Left forelimb (tissue), 1 donor: Measurements from ENCODE around the gene CEP112.
"Not testable (repeated sequence)": the region's sequence is repeated elsewhere in the genome, so short reads cannot be mapped to it uniquely, and the experiment has no call there.

ENCODE experiments used
- DNase-seq: peaks from one replicate; pipeline ENCODE4 v3.0.0-alpha.2; 2018; ENCODE audit warnings: low spot score

CEP112 gene

GRCh38 chr17:65886315-65887245 lies 305.4 kb downstream of the CEP112 start:
- DNase-seq, result no peak

GRCh38 chr17:65885541-65886312 lies 306.2 kb downstream of the CEP112 start:
- DNase-seq, result no peak

- DNase-seq, result no peak
These were observed 314.9 kb downstream of the CEP112 start for GRCh38 chr17:65876985-65877384.

GRCh38 chr17:65868881-65869280 lies 323.1 kb downstream of the CEP112 start:
- DNase-seq, result no peak

- no peak for DNase-seq
These were observed 324.9 kb downstream of the CEP112 start for GRCh38 chr17:65867014-65867413.

- no peak for DNase-seq
These were observed 326.1 kb downstream of the CEP112 start for GRCh38 chr17:65865715-65866425.

GRCh38 chr17:65864394-65864793 lies 327.5 kb downstream of the CEP112 start:
- DNase-seq, result no peak

GRCh38 chr17:65857718-65858117 lies 334.2 kb downstream of the CEP112 start:
- DNase-seq, result no peak

- no peak for DNase-seq
These were observed 335.1 kb downstream of the CEP112 start for GRCh38 chr17:65856865-65857264.

- DNase-seq, result no peak
These were observed 336.3 kb downstream of the CEP112 start for GRCh38 chr17:65855675-65856074.

- no peak for DNase-seq
These were observed 336.7 kb downstream of the CEP112 start for GRCh38 chr17:65855245-65855644.

- DNase-seq, result no peak
These were observed 338.1 kb downstream of the CEP112 start for GRCh38 chr17:65853816-65854215.

- no peak for DNase-seq
These were observed 339.0 kb downstream of the CEP112 start for GRCh38 chr17:65852911-65853310.

- no peak for DNase-seq
These were observed 339.8 kb downstream of the CEP112 start for GRCh38 chr17:65851965-65852736.

- no peak for DNase-seq
These were observed 341.4 kb downstream of the CEP112 start for GRCh38 chr17:65850486-65850885.

GRCh38 chr17:65848751-65849150 lies 343.2 kb downstream of the CEP112 start:
- DNase-seq, result no peak

GRCh38 chr17:65841089-65841488 lies 350.8 kb downstream of the CEP112 start:
- no peak for DNase-seq

GRCh38 chr17:65837232-65837631 lies 354.7 kb downstream of the CEP112 start:
- DNase-seq, result not testable (repeated sequence)

GRCh38 chr17:65833214-65833613 lies 358.7 kb downstream of the CEP112 start:
- no peak for DNase-seq

GRCh38 chr17:65830356-65830755 lies 361.6 kb downstream of the CEP112 start:
- no peak for DNase-seq

GRCh38 chr17:65826577-65826976 lies 365.4 kb downstream of the CEP112 start:
- not testable (repeated sequence) for DNase-seq

GRCh38 chr17:65824901-65825300 lies 367.0 kb downstream of the CEP112 start:
- DNase-seq, result no peak
